Stimulated activated CD8-positive, alpha-beta memory T cell treated with anti-CD3 and anti-CD28 coated beads, Interleukin-7, amount 100 ng/mL, for 48 hours (primary cell): ENCODE results near the gene SKP1.
"Not testable (repeated sequence)": the region's sequence is repeated elsewhere in the genome, so short reads cannot be mapped to it uniquely, and the experiment has no call there.

Experiments used
- DNase-seq, 2 donors: peaks; one replicate each; pipeline ENCODE4 v3.0.0-alpha.2; 2020; ENCODE audit warnings: low read depth in 1 of 2; ENCODE audit errors: extremely low read depth in 1 of 2

The SKP1 gene

DNA sequence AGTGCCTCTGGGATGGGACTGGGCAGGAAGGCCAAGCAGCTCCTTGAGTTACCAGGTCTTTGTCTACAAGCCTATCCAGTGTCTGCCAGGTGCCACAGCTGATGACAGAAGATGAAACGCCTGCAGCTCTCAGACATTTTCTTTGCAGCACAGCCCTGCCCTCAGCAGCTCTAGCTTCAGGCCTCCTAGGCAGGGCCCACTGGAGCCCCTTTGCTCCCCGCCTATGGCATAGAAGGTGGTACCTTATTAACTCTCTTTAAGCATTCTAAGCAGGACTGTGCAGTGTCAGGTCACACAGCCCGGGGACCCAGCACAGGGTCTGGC lies 1.3 kb upstream of the SKP1 start:
- no peak for DNase-seq

DNA sequence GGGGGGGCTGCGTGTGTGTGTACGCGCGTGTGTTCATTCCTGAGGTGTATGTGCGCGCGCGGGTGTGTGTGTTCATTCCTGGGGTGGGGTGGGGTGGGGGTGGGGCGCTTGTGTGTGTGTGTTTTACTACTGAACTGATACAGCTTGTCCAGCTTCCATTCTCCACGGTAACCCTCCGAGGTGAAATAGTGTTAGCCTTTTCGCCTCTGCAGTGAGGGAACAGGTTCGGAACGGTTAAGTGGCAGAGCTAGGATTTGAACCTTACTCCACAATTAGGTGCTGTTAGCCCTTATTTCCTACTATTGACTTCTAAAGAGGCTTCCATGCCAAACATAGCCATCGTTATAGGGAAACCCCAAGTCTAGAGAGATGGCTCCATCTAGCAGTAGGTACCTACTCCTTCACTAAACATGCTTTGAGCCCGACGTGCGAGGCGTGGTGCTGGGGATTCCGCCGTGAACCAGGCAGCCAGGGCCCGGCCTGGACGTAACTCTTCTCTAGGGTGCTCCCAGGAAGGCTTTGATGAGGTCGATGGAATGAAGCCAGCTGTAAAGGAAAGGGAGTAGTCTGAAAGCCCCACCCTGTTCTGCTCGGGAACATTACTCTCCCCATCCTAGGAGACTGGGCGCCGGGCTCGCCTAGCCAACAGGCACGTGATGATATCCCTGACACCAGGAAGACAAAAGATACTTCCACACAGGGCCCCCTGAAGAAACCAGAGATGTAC lies 782 bp upstream of the SKP1 start:
- DNase-seq, result no peak

- peak in 1 of 2 donors; percentile 14 for DNase-seq
Observed at GRCh38 chr5:134175921-134176510, 734 bp downstream of the SKP1 start.

GRCh38 chr5:134174841-134175839 lies 1.6 kb downstream of the SKP1 start:
- no peak for DNase-seq

DNA sequence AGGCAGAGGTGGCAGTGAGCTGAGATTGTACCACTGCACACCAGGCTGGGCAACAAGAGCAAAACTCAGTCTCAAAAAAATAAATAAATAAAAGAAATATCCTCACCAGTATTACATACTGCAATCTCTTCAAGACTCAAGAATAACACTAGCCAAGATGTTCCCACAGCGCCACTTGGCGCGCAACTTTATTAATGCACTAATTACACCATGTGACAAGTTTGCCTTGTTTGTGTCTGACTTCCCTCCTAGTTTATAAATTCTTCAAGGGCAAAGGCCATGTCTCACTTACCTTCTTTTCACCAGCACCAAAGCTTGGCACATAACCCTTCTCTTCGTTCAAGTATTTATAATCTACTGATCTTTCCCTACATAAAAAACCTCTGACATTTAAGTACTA lies 4.8 kb downstream of the SKP1 start:
- no peak for DNase-seq

- no peak for DNase-seq
Observed at GRCh38 chr5:134162592-134162991, 14.2 kb downstream of the SKP1 start.

DNA sequence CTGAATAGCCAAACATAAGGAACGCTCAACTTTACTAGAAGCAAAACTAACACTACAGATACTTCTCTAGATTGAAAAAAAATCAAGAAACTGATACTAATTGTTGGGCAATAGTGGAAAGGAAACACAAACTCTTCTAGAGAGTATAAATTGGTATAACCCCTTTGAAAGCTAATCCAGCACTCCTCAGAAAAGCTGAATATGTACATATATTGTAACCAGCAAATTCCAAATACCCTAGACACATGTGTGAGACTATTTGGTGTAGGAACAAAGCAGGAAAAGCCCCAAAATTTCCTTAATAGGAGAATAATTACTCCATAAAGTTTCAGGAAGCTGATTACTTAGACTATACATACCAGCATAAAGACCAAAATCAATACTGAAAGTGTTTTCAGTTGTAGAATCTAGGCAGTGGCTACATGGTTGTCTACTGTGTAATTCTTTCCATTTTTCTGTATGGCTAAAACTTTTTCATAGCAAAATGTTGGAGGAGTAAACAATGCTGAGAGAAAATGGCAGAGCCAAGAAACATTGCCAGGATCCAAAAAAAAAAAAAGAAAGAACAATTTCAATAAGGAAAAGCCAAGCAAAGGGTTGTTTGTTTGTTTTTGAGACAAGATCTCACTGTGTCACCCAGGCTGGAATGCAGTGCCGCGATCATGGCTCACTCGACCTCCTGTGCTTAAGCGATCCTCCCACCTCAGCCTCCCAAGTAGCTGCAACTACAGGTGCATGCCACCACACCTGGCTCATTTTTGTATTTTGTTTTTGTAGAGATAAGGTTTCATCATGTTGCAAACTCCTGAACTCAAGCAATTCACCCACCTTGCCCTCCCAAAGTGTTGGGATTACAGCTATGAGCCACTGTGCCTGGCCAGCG lies 15.0 kb downstream of the SKP1 start:
- DNase-seq, result no peak

GRCh38 chr5:134153657-134154056 lies 23.1 kb downstream of the SKP1 start:
- no peak for DNase-seq

GRCh38 chr5:134153241-134153640 lies 23.5 kb downstream of the SKP1 start:
- DNase-seq, result no peak

- not testable (repeated sequence) for DNase-seq
Observed at GRCh38 chr5:134152173-134152832, 24.4 kb downstream of the SKP1 start.

GRCh38 chr5:134151723-134152122 lies 25.0 kb downstream of the SKP1 start:
- DNase-seq, result no peak

DNA sequence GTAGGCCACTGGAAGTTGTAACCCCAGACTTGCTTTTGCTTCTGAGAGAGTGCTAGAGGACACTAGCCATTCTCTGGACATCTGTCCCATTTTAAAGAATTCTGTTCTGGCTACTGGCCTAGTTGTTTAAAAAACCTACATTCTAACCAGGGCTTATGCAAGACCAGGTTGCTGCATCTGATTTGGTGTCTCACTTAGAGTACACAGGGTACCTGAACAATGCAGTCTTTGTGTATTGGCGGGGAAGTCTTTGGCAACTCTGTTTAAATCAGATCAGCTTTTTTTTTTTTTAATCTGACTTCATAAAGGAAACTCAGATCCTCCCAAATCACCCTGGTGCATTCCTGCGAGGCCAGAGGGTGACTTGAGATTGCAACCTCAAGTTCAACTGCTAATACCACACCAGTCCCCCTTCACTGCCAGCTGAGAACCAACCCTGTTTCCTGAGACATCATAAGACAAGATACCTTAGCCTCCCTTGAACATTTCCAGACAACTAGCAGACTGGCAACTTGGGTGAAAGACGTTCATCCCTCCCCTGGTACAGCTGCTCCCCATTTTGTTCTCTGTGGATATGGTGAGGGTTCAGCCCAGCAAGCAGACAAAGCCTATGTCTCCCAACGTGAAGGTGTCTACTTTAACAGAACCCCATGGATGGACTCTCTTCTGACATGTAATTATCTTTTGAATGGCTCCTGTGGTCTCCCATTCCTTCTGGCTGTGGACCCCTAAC lies 27.0 kb downstream of the SKP1 start:
- no peak for DNase-seq

- DNase-seq, result no peak
Observed at GRCh38 chr5:134148986-134149539, 27.7 kb downstream of the SKP1 start.

GRCh38 chr5:134148316-134148715 lies 28.4 kb downstream of the SKP1 start:
- DNase-seq, result no peak

- no peak for DNase-seq
Observed at GRCh38 chr5:134146651-134147518, 29.9 kb downstream of the SKP1 start.

DNA sequence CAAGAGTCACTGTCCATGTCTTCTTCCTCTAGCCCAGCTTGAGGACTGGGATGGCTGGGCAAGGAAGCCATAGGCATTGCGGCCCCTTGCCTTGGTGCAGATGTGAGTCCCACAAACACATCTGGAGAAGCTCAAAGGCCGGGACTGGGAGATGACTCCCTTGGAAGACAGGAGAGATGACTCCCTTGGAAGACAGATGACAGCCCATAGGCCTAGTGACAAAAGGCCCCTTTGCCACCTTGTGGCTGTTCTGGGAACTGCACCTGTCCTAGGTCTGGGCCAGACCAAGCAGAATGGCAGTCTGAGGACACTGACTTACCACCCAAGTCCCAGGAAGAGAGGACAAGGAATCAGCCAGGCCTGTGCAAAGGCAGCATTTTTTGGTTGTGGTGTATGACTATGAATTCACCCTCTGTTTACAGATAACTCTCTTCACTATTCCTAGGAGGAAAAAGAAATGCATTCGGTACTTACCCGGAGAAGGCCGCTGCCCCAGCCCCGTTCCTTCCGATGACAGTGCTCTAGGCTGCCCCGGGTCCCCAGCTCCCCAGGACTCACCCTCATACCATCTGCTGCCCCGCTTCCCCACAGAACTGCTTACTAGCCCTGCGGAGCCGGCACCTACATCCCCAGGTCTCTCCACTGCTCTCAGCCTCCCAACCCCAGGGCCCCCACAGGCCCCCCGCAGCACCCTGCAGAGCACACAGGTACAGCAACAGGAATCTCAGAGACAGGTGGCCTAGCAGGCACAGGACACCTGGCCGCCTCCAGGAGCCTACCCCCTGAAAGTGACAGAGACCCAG lies 30.8 kb downstream of the SKP1 start:
- no peak for DNase-seq

DNA sequence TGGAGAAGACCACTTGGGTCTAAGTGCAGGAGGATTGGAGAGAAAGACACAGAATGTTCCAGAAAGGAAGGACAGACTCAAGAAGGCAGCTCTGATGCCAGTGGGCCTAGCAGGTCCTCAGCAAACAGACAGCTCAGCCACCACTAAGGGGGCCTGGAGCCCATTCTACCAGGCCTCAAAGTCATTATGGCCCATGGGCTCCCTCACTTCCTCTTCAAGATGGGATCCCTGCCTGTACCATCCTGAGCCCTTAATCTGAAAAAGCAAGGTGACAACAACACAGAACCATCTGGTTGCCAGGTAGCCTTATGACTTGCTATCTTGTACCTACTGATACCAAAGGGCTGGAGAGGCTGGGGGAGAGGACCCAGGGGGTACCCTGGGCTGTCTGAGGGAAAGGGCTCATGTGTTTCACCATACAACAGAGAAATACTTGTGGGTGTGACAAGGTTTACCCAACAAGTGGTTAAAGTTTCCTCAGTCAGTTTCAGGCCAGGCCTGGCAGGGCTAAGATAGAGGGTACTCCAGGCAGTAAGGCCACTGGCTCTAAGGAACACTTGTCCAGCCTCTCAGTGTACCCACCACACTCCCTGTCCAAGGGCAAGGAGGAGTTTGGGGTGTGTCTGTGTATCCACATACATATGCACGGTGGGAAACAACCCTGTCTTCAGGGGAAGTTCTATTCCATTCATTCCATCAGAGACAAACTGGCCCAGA lies 31.6 kb downstream of the SKP1 start:
- no peak for DNase-seq
